IMR-90 (cell line): ENCODE measurements around the gene NR2C2. TPM values are rescaled to one million over a fixed set of nuclear protein-coding genes. Genes with fewer than 3 reads are reported as not detected.

Source experiments
- ATAC-seq: fragments of 200-7000 bp; cut with Tn5 transposase; 2 replicates; pipeline ENCODE4 v1.9.1; 2020; ENCODE audit warnings: low read depth, mild to moderate bottlenecking, moderate library complexity
- BruUV-seq: library from RNA; stranded (reverse); fragments of 400-500 nt; replicated peaks from 2 replicates; lab custom pipeline; 2021; lab: Mats Ljungman, UMichigan
- CTCF ChIA-PET: fragments of 300-600 bp; formaldehyde crosslinking; extraction: SDS; loops from one replicate; lab custom pipeline; 2021; ENCODE audit warnings: antibody characterized with exemption; lab: Yijun Ruan, JAX
- POLR2A ChIA-PET: fragments of 300-600 bp; sonication (Branson Sonifier 250); formaldehyde crosslinking; loops from one replicate; lab custom pipeline; 2022; ENCODE audit warnings: antibody characterized with exemption; ENCODE audit not compliant: unreplicated experiment; lab: Charles Lee
- DNase-seq: peaks from one replicate; pipeline ENCODE4 v3.0.0; 2013
- H2AFZ ChIP-seq: replicated peaks from 2 replicates; pipeline ENCODE3; 2013; ENCODE audit warnings: low read length, mild to moderate bottlenecking; ENCODE audit not compliant: poor library complexity
- H2AK5ac ChIP-seq: 2 replicates; pipeline ENCODE4 v1.6.1; 2013; ENCODE audit warnings: low read depth, low read length, inconsistent platforms
- H2AK9ac ChIP-seq: replicated peaks from 2 replicates; pipeline ENCODE3; 2013; ENCODE audit warnings: mild to moderate bottlenecking, low read depth, low read length, moderate library complexity; ENCODE audit not compliant: poor library complexity
- H2BK120ac ChIP-seq: 2 replicates; pipeline ENCODE4 v1.6.1; 2013; ENCODE audit warnings: low read depth, low read length, inconsistent platforms
- H2BK15ac ChIP-seq: 3 replicates; pipeline ENCODE4 v1.6.1; 2013; ENCODE audit warnings: low read depth, low read length, inconsistent platforms
- H2BK20ac ChIP-seq: 2 replicates; pipeline ENCODE4 v1.6.1; 2013; ENCODE audit warnings: low read depth, mild to moderate bottlenecking, inconsistent platforms, low read length, moderate library complexity
- H2BK5ac ChIP-seq: 2 replicates; pipeline ENCODE4 v1.6.1; 2013; ENCODE audit warnings: mild to moderate bottlenecking, low read depth, low read length, inconsistent platforms; ENCODE audit not compliant: poor library complexity, severe bottlenecking
- H3K14ac ChIP-seq: replicated peaks from 2 replicates; pipeline ENCODE4 v1.6.1; 2013; ENCODE audit warnings: low read depth, low read length, inconsistent platforms
- H3K18ac ChIP-seq: 2 replicates; pipeline ENCODE4 v1.6.1; 2013; ENCODE audit warnings: low read depth, low read length, control low read depth
- H3K23ac ChIP-seq: 2 replicates; pipeline ENCODE4 v1.6.1; 2013; ENCODE audit warnings: low read depth, low read length, inconsistent platforms
- H3K27ac ChIP-seq: 2 replicates; pipeline ENCODE4 v1.5.1; 2013; ENCODE audit warnings: mild to moderate bottlenecking, control low read depth, low read length; ENCODE audit not compliant: insufficient read depth
- H3K27me3 ChIP-seq: 2 replicates; pipeline ENCODE4 v1.6.1; 2013; ENCODE audit warnings: low read length; ENCODE audit not compliant: control insufficient read depth, insufficient read depth
- H3K36me3 ChIP-seq: 2 replicates; pipeline ENCODE4 v1.6.1; 2013; ENCODE audit warnings: low read length, mixed read lengths; ENCODE audit not compliant: control insufficient read depth, insufficient read depth
- H3K4ac ChIP-seq: 2 replicates; pipeline ENCODE4 v1.6.1; 2013; ENCODE audit warnings: low read depth, low read length, inconsistent platforms
- H3K4me1 ChIP-seq: 2 replicates; pipeline ENCODE4 v1.6.1; 2013; ENCODE audit warnings: low read length, mixed read lengths; ENCODE audit not compliant: control insufficient read depth, insufficient read depth
- H3K4me2 ChIP-seq: 2 replicates; pipeline ENCODE4 v1.6.1; 2013; ENCODE audit warnings: low read depth, mild to moderate bottlenecking, control low read depth, low read length, moderate library complexity
- H3K4me3 ChIP-seq: 2 replicates; pipeline ENCODE4 v1.5.1; 2013; ENCODE audit warnings: low read depth, mild to moderate bottlenecking, control low read depth, low read length, moderate library complexity; ENCODE audit not compliant: insufficient read depth
- H3K56ac ChIP-seq: 2 replicates; pipeline ENCODE4 v1.6.1; 2013; ENCODE audit warnings: low read length, inconsistent platforms; ENCODE audit not compliant: insufficient read depth; ENCODE audit errors: extremely low read depth
- H3K79me1 ChIP-seq, 2 experiments: 2 replicates each; pipeline ENCODE4 v1.6.1; 2013; ENCODE audit warnings: low read length in 2 of 2, inconsistent platforms in 1 of 2, low read depth in 1 of 2
- H3K9ac ChIP-seq: 2 replicates; pipeline ENCODE4 v1.6.1; 2013; ENCODE audit warnings: low read depth, low read length, control low read depth
- H3K9me1 ChIP-seq: 2 replicates; pipeline ENCODE4 v1.6.1; 2013; ENCODE audit warnings: low read length, inconsistent platforms; ENCODE audit not compliant: insufficient read depth
- H3K9me3 ChIP-seq: 2 replicates; pipeline ENCODE4 v1.6.1; 2013; ENCODE audit warnings: low read length; ENCODE audit not compliant: control insufficient read depth, insufficient read depth
- H4K20me1 ChIP-seq: 2 replicates; pipeline ENCODE4 v1.6.1; 2013; ENCODE audit warnings: low read length, inconsistent platforms; ENCODE audit not compliant: insufficient read depth
- H4K5ac ChIP-seq: 2 replicates; pipeline ENCODE4 v1.6.1; 2013; ENCODE audit warnings: mild to moderate bottlenecking, low read depth, low read length, control low read depth
- H4K8ac ChIP-seq, 2 experiments: 2 replicates each; pipeline ENCODE4 v1.6.1; 2013; ENCODE audit warnings: low read depth in 2 of 2, low read length in 2 of 2, control low read depth in 1 of 2, inconsistent platforms in 1 of 2
- H4K91ac ChIP-seq: 2 replicates; pipeline ENCODE4 v1.6.1; 2013; ENCODE audit warnings: low read depth, low read length, inconsistent platforms; ENCODE audit not compliant: insufficient read depth
- BHLHE40 ChIP-seq: fragments of 150-350 bp; IDR thresholded peaks from 2 replicates; pipeline ENCODE4 v1.6.1; 2016; ENCODE audit warnings: mild to moderate bottlenecking, low read depth, low read length
- CHD1 ChIP-seq: IDR thresholded peaks from 2 replicates; pipeline ENCODE4 v1.6.1; 2012; ENCODE audit warnings: low read depth, low read length, improper control_type of control experiment
- MAFK ChIP-seq: IDR thresholded peaks from 2 replicates; pipeline ENCODE4 v1.6.1; 2012; ENCODE audit warnings: low read depth, low read length, improper control_type of control experiment
- MAZ ChIP-seq: IDR thresholded peaks from 2 replicates; pipeline ENCODE4 v1.6.1; 2012; ENCODE audit warnings: low read depth, mild to moderate bottlenecking, low read length, improper control_type of control experiment, moderate library complexity, borderline replicate concordance
- RCOR1 ChIP-seq: IDR thresholded peaks from 2 replicates; pipeline ENCODE4 v1.6.1; 2012; ENCODE audit warnings: mild to moderate bottlenecking, low read length, improper control_type of control experiment; ENCODE audit not compliant: insufficient replicate concordance
- SMC3 ChIP-seq: fragments of 150-350 bp; IDR thresholded peaks from 2 replicates; pipeline ENCODE4 v1.6.1; 2016; ENCODE audit warnings: low read depth, mild to moderate bottlenecking, antibody characterized with exemption, low read length, moderate library complexity
- USF2 ChIP-seq: fragments of 150-350 bp; IDR thresholded peaks from 2 replicates; pipeline ENCODE4 v1.6.1; 2017; ENCODE audit warnings: mild to moderate bottlenecking, antibody characterized with exemption, low read length, low read depth
- WGBS, 2 experiments: methylation state at CpG; one replicate each; pipeline versions ENCODE4 v1.1.5 to v1.1.7; 2013; ENCODE audit warnings: missing lambda C conversion rate in 2 of 2; ENCODE audit not compliant: insufficient read length in 1 of 2; ENCODE audit errors: extremely low coverage in 2 of 2; 5-methylcytosine and 5-hydroxymethylcytosine counted together
- dilution Hi-C: fragments of 300-500 bp; cut with HindIII; formaldehyde crosslinking; loops from one replicate; pipeline ENCODE4 v1.14.3; 2018; ENCODE audit warnings: low sequenced_read_pairs; ENCODE audit not compliant: unreplicated experiment
- in situ Hi-C: fragments of 300-500 bp; cut with MboI; formaldehyde crosslinking; loops from 3 replicates; pipeline ENCODE4 v1.14.3; 2019; ENCODE audit warnings: low sequenced_read_pairs, inconsistent platforms, mixed read lengths
- intact Hi-C: fragments of 100-400 bp; cut with micrococcal nuclease; formaldehyde crosslinking; loops from 2 replicates; pipeline ENCODE4 v1.10.0; 2022
- polyA plus RNA-seq, 3 experiments: library from polyadenylated mRNA; depleted of rRNA; stranded (reverse); fragments of >200 nt; gene quantifications; 2 replicates each; pipeline ENCODE4 v1.2.3, GENCODE V29; 2012; ENCODE audit warnings: low replicate concordance in 1 of 3
- total RNA-seq: library from RNA; depleted of rRNA; stranded (reverse); fragments of >200 nt; gene quantifications from 2 replicates; pipeline ENCODE4 v1.2.3, GENCODE V29; 2012

The NR2C2 gene
- total and polyA plus RNA-seq, 2 of the 4 experiments (the other 2 are of a cell fraction), result 10.4 to 13.8 TPM

- Histone ChIP-seq H4K8ac (no peak overlapping the region), H3K4me1 (peaks cover 3% of the 10 kb centered on the region; the same call in 1 of the 2 replicates), H3K9ac (no peak overlapping the region), H3K56ac (no peak overlapping the region), H3K79me1 (peaks cover 54% of the 10 kb centered on the region in 2 experiments), H4K20me1 (peaks cover 16% of the 10 kb centered on the region), H2AFZ (no peak overlapping the region), H2BK5ac (no peak overlapping the region), H4K5ac (no peak overlapping the region), H2BK15ac (no peak overlapping the region), H4K91ac (no peak overlapping the region), H2AK5ac (no peak overlapping the region; the same call in 1 of the 2 replicates), H3K4me2 (no peak overlapping the region), H3K9me3 (no peaks in the 10 kb centered on the region), H3K27ac (no peak overlapping the region), H2BK20ac (no peak overlapping the region), H3K4ac (no peak overlapping the region), H3K36me3 (peaks cover 39% of the 10 kb centered on the region), H3K18ac (no peak overlapping the region), H3K23ac (no peak overlapping the region), H3K14ac (no peak overlapping the region), H2BK120ac (no peak overlapping the region), H2AK9ac (no peak overlapping the region), H3K9me1 (no peaks in the 10 kb centered on the region), H3K4me3 (no peak overlapping the region), H3K27me3 (no peaks in the 10 kb centered on the region)
- ChIA-PET POLR2A (no interaction called here), CTCF (no interaction called here)
- peak; percentile 33 for ATAC-seq
- TF ChIP-seq SMC3 (no peak), RCOR1 (no peak), CHD1 (no peak), BHLHE40 (no peak), MAZ (no peak), MAFK (no peak), USF2 (no peak)
- WGBS, 2 experiments, result no CpG with 5 or more reads among the region's 8 CpGs
- peak; percentile 59 for DNase-seq
- dilution Hi-C loops, result no loop called here
- intact Hi-C loops, result no loop called here
- no TSS peak for BruUV-seq
- in situ Hi-C loops, result no loop called here
Observed at GRCh38 chr3:15055019-15055557, 107.7 kb downstream of the NR2C2 start.
